ENCODE data around the gene HS3ST3A1.

The HS3ST3A1 gene

GRCh38 chr17:13599168-13599577, 2.6 kb downstream of the HS3ST3A1 start:
- Histone ChIP-seq H3K27ac (peak overlapping the region in 1 of 21 experiments; percentile 11), H3K4me3 (no peak overlapping the region)

- H3K27ac ChIP-seq, result peak overlapping the region in 1 of 21 experiments; percentile 11
- no peak overlapping the region for H3K4me3 ChIP-seq
These were observed 3.2 kb downstream of the HS3ST3A1 start for GRCh38 chr17:13598353-13599167.

- H3K4me3 ChIP-seq, result no peak overlapping the region
- no peak overlapping the region for H3K27ac ChIP-seq
These were observed 3.9 kb downstream of the HS3ST3A1 start for GRCh38 chr17:13597723-13598347.

- H3K4me3 ChIP-seq, result no peak overlapping the region
- no peak overlapping the region for H3K27ac ChIP-seq
These were observed 5.3 kb downstream of the HS3ST3A1 start for GRCh38 chr17:13596241-13596923.

GRCh38 chr17:13595599-13595899, 6.2 kb downstream of the HS3ST3A1 start:
- no peak overlapping the region for H3K4me3 ChIP-seq
- no peak overlapping the region for H3K27ac ChIP-seq

GRCh38 chr17:13594762-13595598, 6.7 kb downstream of the HS3ST3A1 start:
- H3K27ac ChIP-seq, result peak overlapping the region in 4 of 21 experiments; percentile 4 to 25 (median 11)
- no peak overlapping the region for H3K4me3 ChIP-seq

- H3K4me3 ChIP-seq, result no peak overlapping the region
- peak overlapping the region in 7 of 21 experiments; percentile 4 to 63 (median 15) for H3K27ac ChIP-seq
These were observed 7.4 kb downstream of the HS3ST3A1 start for GRCh38 chr17:13594310-13594709.

- no peak overlapping the region for H3K4me3 ChIP-seq
- peak overlapping the region in 2 of 21 experiments; percentile 4 to 63 for H3K27ac ChIP-seq
These were observed 8.0 kb downstream of the HS3ST3A1 start for GRCh38 chr17:13593757-13594156.

- no peak overlapping the region for H3K27ac ChIP-seq
These were observed 8.5 kb downstream of the HS3ST3A1 start for GRCh38 chr17:13593021-13593751.

GRCh38 chr17:13592427-13592826, 9.3 kb downstream of the HS3ST3A1 start:
- H3K4me3 ChIP-seq, result no peak overlapping the region
- H3K27ac ChIP-seq, result no peak overlapping the region

More at GRCh38 chr17:13593021-13593751, 8.5 kb downstream of the HS3ST3A1 start:
- no peak overlapping the region for H3K4me3 ChIP-seq

- Histone ChIP-seq H3K4me3 (no peak overlapping the region), H3K27ac (no peak overlapping the region)
These were observed 11.3 kb downstream of the HS3ST3A1 start for GRCh38 chr17:13590441-13590840.

- Histone ChIP-seq H3K4me3 (no peak overlapping the region), H3K27ac (peak overlapping the region in 1 of 21 experiments; percentile 22)
These were observed 12.1 kb downstream of the HS3ST3A1 start for GRCh38 chr17:13589658-13590057.

- Histone ChIP-seq H3K27ac (no peak overlapping the region), H3K4me3 (no peak overlapping the region)
These were observed 14.0 kb downstream of the HS3ST3A1 start for GRCh38 chr17:13587487-13588338.

- Histone ChIP-seq H3K4me3 (no peak overlapping the region), H3K27ac (no peak overlapping the region)
These were observed 17.0 kb downstream of the HS3ST3A1 start for GRCh38 chr17:13584701-13585080.

GRCh38 chr17:13583996-13584700, 17.6 kb downstream of the HS3ST3A1 start:
- no peak overlapping the region for H3K27ac ChIP-seq
- no peak overlapping the region for H3K4me3 ChIP-seq

- Histone ChIP-seq H3K27ac (no peak overlapping the region), H3K4me3 (no peak overlapping the region)
These were observed 18.8 kb downstream of the HS3ST3A1 start for GRCh38 chr17:13582776-13583547.

GRCh38 chr17:13581925-13582324, 19.8 kb downstream of the HS3ST3A1 start:
- no peak overlapping the region for H3K4me3 ChIP-seq
- H3K27ac ChIP-seq, result no peak overlapping the region

All from skin epidermis (tissue), 12 donors.